ENCODE data around the gene EPHA3.

DNA sequence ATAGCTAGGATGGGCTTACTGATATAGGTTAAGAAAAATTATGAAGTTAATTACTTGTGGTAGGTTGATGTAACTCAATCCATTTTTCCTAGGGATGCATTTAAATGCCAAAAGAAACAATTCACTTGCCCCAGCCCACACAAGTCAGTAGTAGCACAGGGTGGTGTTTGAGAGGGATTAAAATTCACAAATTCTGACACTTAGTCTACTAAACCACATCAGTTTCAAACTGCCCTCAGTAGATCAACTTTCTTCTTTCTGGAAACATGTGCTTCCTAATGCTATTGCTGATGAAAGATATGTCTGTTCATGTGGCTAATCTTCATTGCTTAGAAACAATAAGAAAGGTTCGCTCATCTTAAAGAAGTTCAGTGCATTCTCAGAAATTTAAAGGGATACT is 160.6 kb downstream of the EPHA3 start:
- TF ChIP-seq, protein P1, sequence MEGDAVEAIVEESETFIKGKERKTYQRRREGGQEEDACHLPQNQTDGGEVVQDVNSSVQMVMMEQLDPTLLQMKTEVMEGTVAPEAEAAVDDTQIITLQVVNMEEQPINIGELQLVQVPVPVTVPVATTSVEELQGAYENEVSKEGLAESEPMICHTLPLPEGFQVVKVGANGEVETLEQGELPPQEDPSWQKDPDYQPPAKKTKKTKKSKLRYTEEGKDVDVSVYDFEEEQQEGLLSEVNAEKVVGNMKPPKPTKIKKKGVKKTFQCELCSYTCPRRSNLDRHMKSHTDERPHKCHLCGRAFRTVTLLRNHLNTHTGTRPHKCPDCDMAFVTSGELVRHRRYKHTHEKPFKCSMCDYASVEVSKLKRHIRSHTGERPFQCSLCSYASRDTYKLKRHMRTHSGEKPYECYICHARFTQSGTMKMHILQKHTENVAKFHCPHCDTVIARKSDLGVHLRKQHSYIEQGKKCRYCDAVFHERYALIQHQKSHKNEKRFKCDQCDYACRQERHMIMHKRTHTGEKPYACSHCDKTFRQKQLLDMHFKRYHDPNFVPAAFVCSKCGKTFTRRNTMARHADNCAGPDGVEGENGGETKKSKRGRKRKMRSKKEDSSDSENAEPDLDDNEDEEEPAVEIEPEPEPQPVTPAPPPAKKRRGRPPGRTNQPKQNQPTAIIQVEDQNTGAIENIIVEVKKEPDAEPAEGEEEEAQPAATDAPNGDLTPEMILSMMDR (IDR thresholded peaks at IDR 0.05; ENCODE audit: poor library complexity), result no peak
- no peak for TF ChIP-seq EZH2 (IDR thresholded peaks at IDR 0.05; ENCODE audit: borderline replicate concordance)
- TF ChIP-seq EZH2phosphoT487 (IDR thresholded peaks at IDR 0.05; ENCODE audit: low read depth, severe bottlenecking, unreplicated experiment), result no peak
